Neural progenitor cell (in vitro differentiated cells): ENCODE data around the gene PLA2G2A.

ENCODE experiments used
- EZH2 ChIP-seq: fragments of 200-600 bp; sonication (generic); IDR thresholded peaks from 2 replicates; pipeline ENCODE4 v1.6.1; 2017; ENCODE audit warnings: antibody characterized with exemption, mild to moderate bottlenecking, moderate library complexity
- EZH2phosphoT487 ChIP-seq: fragments of 200-600 bp; sonication (generic); IDR thresholded peaks from 2 replicates; pipeline ENCODE4 v1.6.1; 2017; ENCODE audit warnings: antibody characterized with exemption
- TF ChIP-seq, protein P1 (sequence below): fragments of 200-600 bp; sonication (generic); IDR thresholded peaks from 2 replicates; pipeline ENCODE4 v1.5.1; 2017; ENCODE audit warnings: antibody characterized with exemption, mild to moderate bottlenecking

DNA sequence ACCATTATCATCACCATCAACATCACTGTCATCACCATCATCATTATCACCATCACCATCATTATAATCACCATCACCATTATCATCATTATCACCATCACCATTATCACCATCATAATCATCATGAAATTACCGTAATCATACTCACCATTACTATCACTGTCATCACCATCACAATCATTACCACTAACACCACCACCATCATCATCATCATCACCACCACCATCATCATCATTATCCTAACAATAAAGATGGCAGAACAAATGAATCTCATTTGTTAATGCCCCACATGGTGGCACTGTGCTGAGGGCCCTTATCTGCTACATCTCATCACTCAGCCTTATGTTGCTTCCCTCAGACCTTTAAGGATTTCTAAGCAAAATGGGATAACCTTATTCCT lies 46.6 kb downstream of the PLA2G2A start:
- TF ChIP-seq, protein P1, sequence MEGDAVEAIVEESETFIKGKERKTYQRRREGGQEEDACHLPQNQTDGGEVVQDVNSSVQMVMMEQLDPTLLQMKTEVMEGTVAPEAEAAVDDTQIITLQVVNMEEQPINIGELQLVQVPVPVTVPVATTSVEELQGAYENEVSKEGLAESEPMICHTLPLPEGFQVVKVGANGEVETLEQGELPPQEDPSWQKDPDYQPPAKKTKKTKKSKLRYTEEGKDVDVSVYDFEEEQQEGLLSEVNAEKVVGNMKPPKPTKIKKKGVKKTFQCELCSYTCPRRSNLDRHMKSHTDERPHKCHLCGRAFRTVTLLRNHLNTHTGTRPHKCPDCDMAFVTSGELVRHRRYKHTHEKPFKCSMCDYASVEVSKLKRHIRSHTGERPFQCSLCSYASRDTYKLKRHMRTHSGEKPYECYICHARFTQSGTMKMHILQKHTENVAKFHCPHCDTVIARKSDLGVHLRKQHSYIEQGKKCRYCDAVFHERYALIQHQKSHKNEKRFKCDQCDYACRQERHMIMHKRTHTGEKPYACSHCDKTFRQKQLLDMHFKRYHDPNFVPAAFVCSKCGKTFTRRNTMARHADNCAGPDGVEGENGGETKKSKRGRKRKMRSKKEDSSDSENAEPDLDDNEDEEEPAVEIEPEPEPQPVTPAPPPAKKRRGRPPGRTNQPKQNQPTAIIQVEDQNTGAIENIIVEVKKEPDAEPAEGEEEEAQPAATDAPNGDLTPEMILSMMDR: no peak
- TF ChIP-seq EZH2 (no peak), EZH2phosphoT487 (no peak)
